Liver (tissue), 9 donors: ENCODE results near the gene C1GALT1. TPM values are rescaled to one million over a fixed set of nuclear protein-coding genes. Genes with fewer than 3 reads are reported as not detected.

Experiments
- DNase-seq: peaks from one replicate; pipeline ENCODE4 v3.0.0-alpha.2; 2017; ENCODE audit warnings: low spot score
- H3K27ac ChIP-seq, 2 donors: one replicate each; pipeline ENCODE4 v1.7.0; 2013; ENCODE audit warnings: inconsistent platforms in 2 of 2, low read length in 2 of 2, control low read depth in 1 of 2, low read depth in 1 of 2, mild to moderate bottlenecking in 1 of 2
- H3K27me3 ChIP-seq, 4 donors: one replicate each; pipeline versions ENCODE4 v1.6.1 to v1.7.0; 2013; ENCODE audit warnings: low read length in 3 of 4, inconsistent platforms in 1 of 4, mild to moderate bottlenecking in 1 of 4, moderate library complexity in 1 of 4; ENCODE audit not compliant: control insufficient read depth in 4 of 4, insufficient read depth in 4 of 4
- H3K36me3 ChIP-seq, 4 donors: one replicate each; pipeline versions ENCODE4 v1.6.1 to v1.7.0; 2013; ENCODE audit warnings: low read length in 3 of 4, mild to moderate bottlenecking in 3 of 4, low read depth in 1 of 4, moderate library complexity in 1 of 4; ENCODE audit not compliant: control insufficient read depth in 4 of 4, insufficient read depth in 3 of 4
- H3K4me1 ChIP-seq, 4 donors: one replicate each; pipeline versions ENCODE4 v1.6.1 to v1.7.0; 2013; ENCODE audit warnings: low read length in 3 of 4, mild to moderate bottlenecking in 3 of 4, moderate library complexity in 1 of 4; ENCODE audit not compliant: control insufficient read depth in 4 of 4, insufficient read depth in 4 of 4
- H3K4me3 ChIP-seq, 3 donors: one replicate each; pipeline versions ENCODE4 v1.6.1 to v1.7.0; 2013; ENCODE audit warnings: low read length in 3 of 3, control low read depth in 1 of 3, low read depth in 1 of 3, mild to moderate bottlenecking in 1 of 3
- H3K9ac ChIP-seq, 2 donors: one replicate each; pipeline ENCODE4 v1.7.0; 2013; ENCODE audit warnings: low read length in 2 of 2, mild to moderate bottlenecking in 2 of 2, moderate library complexity in 2 of 2, control low read depth in 1 of 2, low read depth in 1 of 2
- H3K9me3 ChIP-seq, 4 donors: one replicate each; pipeline versions ENCODE4 v1.6.1 to v1.7.0; 2013; ENCODE audit warnings: low read length in 3 of 4; ENCODE audit not compliant: control insufficient read depth in 4 of 4
- ATF3 ChIP-seq: IDR thresholded peaks from 2 replicates; pipeline ENCODE4 v1.6.1; 2016; ENCODE audit warnings: antibody characterized with exemption
- EGR1 ChIP-seq, 2 donors: IDR thresholded peaks; 2 replicates each; pipeline ENCODE4 v1.6.1; 2016 to 2018; ENCODE audit warnings: antibody characterized with exemption in 2 of 2, low read depth in 2 of 2
- FOXA1 ChIP-seq: IDR thresholded peaks from 2 replicates; pipeline ENCODE4 v1.6.1; 2016; ENCODE audit warnings: antibody characterized with exemption
- FOXA2 ChIP-seq: IDR thresholded peaks from 2 replicates; pipeline ENCODE4 v1.6.1; 2016; ENCODE audit warnings: antibody characterized with exemption
- GABPA ChIP-seq, 2 donors: IDR thresholded peaks in 1 of 2; conservative IDR thresholded peaks in 1 of 2; 2 replicates each; pipeline ENCODE4 v1.6.1; 2016; ENCODE audit warnings: antibody characterized with exemption in 2 of 2, mild to moderate bottlenecking in 1 of 2, moderate library complexity in 1 of 2
- HNF4A ChIP-seq, 2 donors: conservative IDR thresholded peaks; 2 replicates each; pipeline ENCODE4 v1.6.1; 2016; ENCODE audit warnings: antibody characterized with exemption in 2 of 2, mild to moderate bottlenecking in 2 of 2
- HNF4G ChIP-seq: IDR thresholded peaks from 2 replicates; pipeline ENCODE4 v1.6.1; 2016; ENCODE audit warnings: antibody characterized with exemption
- MAX ChIP-seq: IDR thresholded peaks from 2 replicates; pipeline ENCODE4 v1.6.1; 2016; ENCODE audit warnings: antibody characterized with exemption
- NR2F2 ChIP-seq: IDR thresholded peaks from 2 replicates; pipeline ENCODE4 v1.6.1; 2016; ENCODE audit warnings: antibody characterized with exemption
- RAD21 ChIP-seq, 2 donors: IDR thresholded peaks; 2 replicates each; pipeline ENCODE4 v1.6.1; 2016; ENCODE audit warnings: antibody characterized with exemption in 2 of 2, mild to moderate bottlenecking in 2 of 2
- REST ChIP-seq: IDR thresholded peaks from 2 replicates; pipeline ENCODE4 v1.6.1; 2016; ENCODE audit warnings: antibody characterized with exemption, mild to moderate bottlenecking
- RXRA ChIP-seq, 2 donors: IDR thresholded peaks; 2 replicates each; pipeline ENCODE4 v1.6.1; 2017 to 2018; ENCODE audit warnings: antibody characterized with exemption in 2 of 2, mild to moderate bottlenecking in 1 of 2
- SP1 ChIP-seq: IDR thresholded peaks from 2 replicates; pipeline ENCODE4 v1.6.1; 2018; ENCODE audit warnings: antibody characterized with exemption, mild to moderate bottlenecking
- TAF1 ChIP-seq: conservative IDR thresholded peaks from 2 replicates; pipeline ENCODE4 v1.6.1; 2016; ENCODE audit warnings: antibody characterized with exemption, mild to moderate bottlenecking
- YY1 ChIP-seq: IDR thresholded peaks from 2 replicates; pipeline ENCODE4 v1.6.1; 2016; ENCODE audit warnings: antibody characterized with exemption, mild to moderate bottlenecking
- WGBS: extraction: QIAGEN DNeasy Blood & Tissue Kit; methylation state at CpG from one replicate; pipeline ENCODE4 v1.1.7; 2013; 5-methylcytosine and 5-hydroxymethylcytosine counted together
- polyA plus RNA-seq, 2 donors: library from polyadenylated mRNA; stranded (reverse) in 1 of 2; unstranded in 1 of 2; fragments of 200-250 nt in 1 of 2; fragments of >200 nt in 1 of 2; fragmentation: Nextera tagmentation in 1 of 2; extraction: Ambion mirVana in 1 of 2; gene quantifications; one replicate each; pipeline versions ENCODE4 v1.2.1 to v1.2.3, GENCODE V29; 2013 to 2015
- total RNA-seq, 2 donors: library from RNA; depleted of rRNA; stranded (reverse); fragments of >200 nt; gene quantifications; one replicate each; pipeline ENCODE4 v1.2.3, GENCODE V29; 2014
- TF ChIP-seq, protein P1 (sequence below): fragments of 150-350 bp; IDR thresholded peaks from 2 replicates; pipeline ENCODE4 v1.5.1; 2017; ENCODE audit warnings: improper control_type of control experiment, low read depth, low read length; ENCODE audit not compliant: missing input control
- donor health status: healthy.
- donor health status: healthy.
- donor health status: healthy.
- donor health status: healthy.
- donor health status: healthy.

The C1GALT1 gene
- total and polyA plus RNA-seq, 4 donors = 5.6 to 28.6 (median 12.5) TPM

DNA sequence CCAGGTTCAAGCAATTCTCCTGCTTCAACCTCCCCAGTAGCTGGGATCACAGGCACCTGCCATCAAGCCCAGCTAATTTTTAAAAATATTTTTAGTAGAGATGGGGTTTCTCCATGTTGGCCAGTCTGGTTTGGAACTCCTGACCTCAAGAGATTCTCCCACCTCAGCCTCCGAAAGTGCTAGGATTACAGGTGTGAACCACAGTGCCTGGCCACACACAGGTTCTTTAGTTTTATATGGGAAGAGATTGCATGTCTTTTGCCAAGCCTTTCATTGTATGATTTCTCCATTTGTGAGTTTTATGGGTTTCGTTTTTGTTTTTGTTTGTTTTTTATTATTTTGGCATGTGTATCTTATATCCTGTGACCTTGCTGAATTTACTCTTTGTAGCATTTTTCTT is 40.9 kb downstream of the C1GALT1 start:
- Histone ChIP-seq H3K4me1 (peaks cover 0 to 8% (median 0%) of the 10 kb centered on the region in 4 donors), H3K27me3 (no peaks in the 10 kb centered on the region), H3K9ac (no peak overlapping the region), H3K27ac (no peak overlapping the region), H3K9me3 (no peaks in the 10 kb centered on the region), H3K4me3 (no peak overlapping the region), H3K36me3 (no peaks in the 10 kb centered on the region)
- WGBS = 90% methylated on average over 2 of the region's 2 CpGs
- no peak for TF ChIP-seq GABPA (IDR thresholded peaks at IDR 0.05 in 1 of 2, conservative IDR thresholded peaks at IDR 0.05 in 1 of 2)
- no peak for TF ChIP-seq REST
- no peak for TF ChIP-seq RAD21 (IDR thresholded peaks at IDR 0.05)
- no peak for TF ChIP-seq FOXA2
- DNase-seq = no peak

- H3K4me1 ChIP-seq = peaks cover 0 to 4% (median 0%) of the 10 kb centered on the region in 4 donors
- no peak for DNase-seq
- H3K27ac ChIP-seq = no peak overlapping the region
- H3K9me3 ChIP-seq = peaks cover 0 to 3% (median 0%) of the 10 kb centered on the region in 4 donors
- TF ChIP-seq, protein P1, sequence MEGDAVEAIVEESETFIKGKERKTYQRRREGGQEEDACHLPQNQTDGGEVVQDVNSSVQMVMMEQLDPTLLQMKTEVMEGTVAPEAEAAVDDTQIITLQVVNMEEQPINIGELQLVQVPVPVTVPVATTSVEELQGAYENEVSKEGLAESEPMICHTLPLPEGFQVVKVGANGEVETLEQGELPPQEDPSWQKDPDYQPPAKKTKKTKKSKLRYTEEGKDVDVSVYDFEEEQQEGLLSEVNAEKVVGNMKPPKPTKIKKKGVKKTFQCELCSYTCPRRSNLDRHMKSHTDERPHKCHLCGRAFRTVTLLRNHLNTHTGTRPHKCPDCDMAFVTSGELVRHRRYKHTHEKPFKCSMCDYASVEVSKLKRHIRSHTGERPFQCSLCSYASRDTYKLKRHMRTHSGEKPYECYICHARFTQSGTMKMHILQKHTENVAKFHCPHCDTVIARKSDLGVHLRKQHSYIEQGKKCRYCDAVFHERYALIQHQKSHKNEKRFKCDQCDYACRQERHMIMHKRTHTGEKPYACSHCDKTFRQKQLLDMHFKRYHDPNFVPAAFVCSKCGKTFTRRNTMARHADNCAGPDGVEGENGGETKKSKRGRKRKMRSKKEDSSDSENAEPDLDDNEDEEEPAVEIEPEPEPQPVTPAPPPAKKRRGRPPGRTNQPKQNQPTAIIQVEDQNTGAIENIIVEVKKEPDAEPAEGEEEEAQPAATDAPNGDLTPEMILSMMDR = no peak
- TF ChIP-seq FOXA1 (no peak), SP1 (no peak), YY1 (no peak), FOXA2 (no peak), HNF4G (no peak), RAD21 (IDR thresholded peaks at IDR 0.05) (no peak)
- no peak overlapping the region for H3K9ac ChIP-seq
- no peak overlapping the region for H3K4me3 ChIP-seq
- peaks cover 0 to 2% (median 0%) of the 10 kb centered on the region in 4 donors for H3K36me3 ChIP-seq
- WGBS = 98% methylated on average over 5 of the region's 5 CpGs
- H3K27me3 ChIP-seq = no peaks in the 10 kb centered on the region
These were observed 44.1 kb downstream of the C1GALT1 start for GRCh38 chr7:7226407-7226806.

DNA sequence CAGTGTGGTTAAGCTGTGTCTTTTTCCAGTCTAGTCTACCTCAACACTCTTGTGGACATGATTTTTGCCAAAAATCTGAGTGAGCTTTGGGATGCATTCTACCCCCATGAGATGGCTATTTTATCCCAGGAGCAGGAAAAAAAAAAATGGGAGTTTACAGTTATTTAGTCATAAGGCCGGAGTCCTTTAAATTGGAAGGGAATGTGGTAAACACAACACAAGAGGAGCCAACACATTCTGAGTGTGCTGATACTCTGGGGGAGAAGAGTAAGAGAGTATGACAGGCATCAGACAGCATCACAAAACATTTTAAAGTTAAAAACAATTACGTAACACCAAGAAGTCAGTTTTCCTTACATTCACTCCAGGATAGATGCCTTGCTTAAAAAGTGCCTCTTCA is 46.1 kb downstream of the C1GALT1 start:
- Histone ChIP-seq H3K36me3 (peaks cover 0 to 2% (median 0%) of the 10 kb centered on the region in 4 donors), H3K27me3 (no peaks in the 10 kb centered on the region), H3K4me3 (no peak overlapping the region), H3K27ac (no peak overlapping the region), H3K9ac (no peak overlapping the region), H3K4me1 (no peaks in the 10 kb centered on the region), H3K9me3 (peaks cover 0 to 3% (median 0%) of the 10 kb centered on the region in 4 donors)
- 97% methylated on average over 2 of the region's 2 CpGs for WGBS
- no peak for DNase-seq
- no peak for TF ChIP-seq MAX
- no peak for TF ChIP-seq REST
- no peak for TF ChIP-seq HNF4G
- TF ChIP-seq NR2F2 = no peak
- no peak for TF ChIP-seq HNF4A (conservative IDR thresholded peaks at IDR 0.05)
- TF ChIP-seq, protein P1 = no peak
- no peak for TF ChIP-seq SP1
- TF ChIP-seq TAF1 = no peak
- no peak for TF ChIP-seq EGR1 (IDR thresholded peaks at IDR 0.05; ENCODE audit: low read depth in 2 of 2)
- no peak for TF ChIP-seq ATF3
- no peak for TF ChIP-seq RXRA (IDR thresholded peaks at IDR 0.05)
- TF ChIP-seq GABPA (IDR thresholded peaks at IDR 0.05 in 1 of 2, conservative IDR thresholded peaks at IDR 0.05 in 1 of 2) = no peak
- no peak for TF ChIP-seq YY1
- no peak for TF ChIP-seq RAD21 (IDR thresholded peaks at IDR 0.05)
